HTERT RPE-1 (cell line): ENCODE measurements around the gene NINJ2.

Experiments used
- in situ Hi-C: fragments of 300-500 bp; cut with MboI; formaldehyde crosslinking; loops from 4 replicates; pipeline ENCODE4 v1.14.3; 2020; ENCODE audit warnings: low sequenced_read_pairs

The NINJ2 gene

DNA sequence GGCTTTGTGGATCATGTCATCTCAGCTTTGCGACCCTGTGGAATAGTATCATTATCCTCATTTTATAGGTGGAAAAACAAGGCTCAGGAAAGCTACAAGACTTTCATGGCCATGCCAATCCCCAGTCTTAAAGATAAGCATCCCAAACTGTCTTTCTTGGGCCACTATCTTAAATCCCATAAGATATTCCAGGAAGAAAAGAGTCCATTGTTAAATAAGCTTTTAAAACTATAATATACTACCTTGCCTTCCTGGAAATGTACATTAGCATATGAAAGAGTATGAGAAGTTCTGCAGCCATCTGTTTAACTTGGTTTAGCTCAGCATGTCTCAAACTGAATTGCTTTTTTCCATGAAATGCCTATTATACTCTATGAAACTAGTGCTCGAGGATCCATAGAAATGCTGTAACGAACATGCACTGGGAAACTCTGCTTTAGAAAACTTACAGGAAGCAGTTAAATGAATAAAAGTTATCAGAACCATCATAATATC lies 126.4 kb downstream of the NINJ2 start:
- in situ Hi-C loops, result no loop called here

DNA sequence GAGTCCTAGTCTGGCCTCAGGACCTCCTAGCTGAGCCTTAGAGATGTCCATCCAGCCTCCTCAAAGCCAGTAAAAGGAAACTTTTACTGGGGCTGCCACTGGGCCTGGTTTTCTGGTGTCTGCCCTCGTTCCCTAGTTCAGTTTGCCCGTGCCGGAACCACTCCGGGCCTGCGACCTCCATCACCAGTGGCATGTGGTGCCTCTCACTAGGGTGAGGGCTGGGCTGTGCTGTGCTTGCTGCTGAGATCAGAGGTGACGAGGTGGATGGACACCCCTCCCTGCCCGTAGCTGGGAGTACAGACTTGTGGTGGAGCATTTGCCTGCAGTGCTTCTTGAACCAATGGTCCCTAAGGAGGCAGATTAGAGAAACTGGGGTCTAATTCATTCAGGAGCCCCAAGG lies 127.8 kb downstream of the NINJ2 start:
- in situ Hi-C loops, result no loop called here

DNA sequence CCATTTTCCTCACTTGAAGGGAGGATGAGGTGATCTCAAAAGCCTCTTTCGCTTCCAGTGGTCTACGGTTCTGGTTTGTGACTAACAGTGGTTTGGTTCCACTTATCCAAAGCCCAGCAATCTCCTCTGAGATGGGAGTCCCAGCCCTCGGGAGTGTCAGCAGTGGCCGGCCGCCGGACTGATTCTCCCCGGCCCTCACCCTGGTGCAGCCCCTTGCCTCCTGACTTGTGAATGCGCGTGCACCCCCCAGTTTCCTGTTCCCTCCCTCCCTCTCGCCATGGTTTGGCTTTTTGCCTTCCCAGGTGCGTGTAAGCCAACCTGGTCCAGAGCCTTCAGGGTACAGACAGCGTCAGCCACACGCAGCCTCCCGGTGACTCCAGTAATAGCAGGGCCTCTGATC lies 129.0 kb downstream of the NINJ2 start:
- in situ Hi-C loops, result no loop called here

DNA sequence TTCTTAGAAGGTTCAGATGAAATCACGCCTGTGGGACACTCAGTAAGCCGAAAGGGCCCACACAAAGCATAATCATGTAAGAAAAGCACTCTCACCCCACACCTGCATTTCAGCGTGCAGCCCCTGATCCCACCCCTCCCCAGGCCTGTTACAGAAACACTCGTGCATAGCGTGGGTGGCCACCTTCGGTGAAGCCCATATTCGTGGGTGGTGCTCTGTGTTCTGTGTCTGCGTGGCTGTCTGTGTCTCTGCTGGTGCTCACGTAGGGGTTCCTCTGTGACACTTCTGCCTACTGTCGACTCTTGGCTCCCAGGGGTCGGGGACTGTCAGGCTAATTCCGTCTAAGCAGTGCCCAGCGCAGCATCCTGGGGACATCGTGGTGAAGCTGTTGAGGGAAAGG lies 129.5 kb downstream of the NINJ2 start:
- in situ Hi-C loops, result no loop called here

DNA sequence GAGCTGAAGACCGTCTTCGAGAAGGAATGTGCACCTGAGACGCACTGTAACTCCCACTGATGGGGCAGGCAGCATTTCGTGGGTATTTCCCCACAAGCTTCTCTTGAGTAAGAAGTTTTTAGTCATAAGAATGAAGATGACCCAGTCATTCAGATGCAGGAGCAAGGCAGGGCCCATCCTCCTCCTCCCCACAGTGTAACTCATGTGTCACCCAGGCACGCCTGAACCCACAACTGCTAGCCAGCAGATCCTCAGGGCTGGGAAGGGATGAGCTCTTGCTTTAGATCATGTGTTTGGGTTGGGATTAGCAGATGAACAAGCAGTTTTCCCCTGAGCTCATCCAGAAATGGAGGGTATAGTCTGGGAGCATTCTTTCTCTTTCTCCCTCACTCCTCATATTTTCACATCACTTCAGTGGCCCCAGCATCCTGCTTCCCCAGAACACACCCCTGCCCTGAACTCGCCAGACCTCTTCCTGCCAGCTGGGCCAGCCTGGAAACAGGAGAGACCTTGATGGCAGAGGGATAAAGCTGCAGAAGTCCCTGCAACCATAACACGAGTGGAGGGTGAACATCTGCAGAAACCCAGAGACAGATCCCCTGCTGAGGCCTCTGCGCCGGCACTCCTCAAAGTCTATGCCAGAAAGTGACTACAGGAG lies 130.2 kb downstream of the NINJ2 start:
- in situ Hi-C loops, result no loop called here

DNA sequence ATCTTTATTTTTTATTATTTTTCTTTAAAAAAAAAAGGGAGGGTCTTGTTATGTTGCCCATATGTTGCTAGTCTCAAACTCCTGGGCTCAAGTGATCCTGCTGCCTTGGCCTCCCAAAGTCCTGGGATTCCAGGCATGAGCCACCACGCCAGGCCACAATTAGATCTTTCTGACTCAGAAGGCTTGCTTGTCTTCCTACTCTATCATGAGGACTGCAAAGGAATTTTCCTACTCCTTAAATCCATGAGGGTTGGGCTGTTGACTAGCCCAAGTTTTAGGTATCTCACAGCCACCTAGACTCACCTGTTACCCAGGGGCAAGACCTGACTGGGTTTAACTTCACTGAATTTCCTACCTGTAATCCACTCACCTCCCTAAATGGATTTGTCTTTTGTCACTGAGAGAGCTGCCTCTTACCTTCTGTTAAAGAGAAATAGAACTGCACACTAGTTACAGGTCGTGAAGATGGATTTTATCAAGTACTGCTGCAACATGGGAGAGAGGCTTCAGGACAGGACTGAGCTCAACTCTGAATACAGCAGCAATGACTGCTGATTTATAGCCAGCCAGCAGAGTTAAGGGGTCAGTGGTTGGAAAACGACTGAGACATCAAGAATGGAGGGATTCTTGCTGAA lies 131.2 kb downstream of the NINJ2 start:
- in situ Hi-C loops, result no loop called here

DNA sequence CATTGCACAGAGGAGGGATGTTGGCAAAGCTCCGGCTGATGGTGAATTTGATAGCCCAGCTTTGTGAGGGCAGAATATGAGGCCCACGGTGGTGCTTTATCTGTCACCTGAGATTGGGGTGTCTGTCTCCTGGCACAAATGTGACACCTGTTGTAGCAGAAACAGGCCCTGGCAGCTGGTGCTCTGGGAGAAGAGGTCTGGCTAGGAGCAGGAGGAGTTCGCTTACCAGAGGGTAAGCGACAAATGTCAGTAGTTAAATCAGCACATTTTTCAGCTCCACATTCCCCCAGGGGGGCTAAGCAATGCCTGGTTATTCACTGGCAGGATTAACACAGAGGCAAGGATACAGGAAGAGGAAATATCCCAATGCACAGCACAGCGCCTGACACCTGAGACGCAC lies 132.4 kb downstream of the NINJ2 start:
- in situ Hi-C loops, result no loop called here

DNA sequence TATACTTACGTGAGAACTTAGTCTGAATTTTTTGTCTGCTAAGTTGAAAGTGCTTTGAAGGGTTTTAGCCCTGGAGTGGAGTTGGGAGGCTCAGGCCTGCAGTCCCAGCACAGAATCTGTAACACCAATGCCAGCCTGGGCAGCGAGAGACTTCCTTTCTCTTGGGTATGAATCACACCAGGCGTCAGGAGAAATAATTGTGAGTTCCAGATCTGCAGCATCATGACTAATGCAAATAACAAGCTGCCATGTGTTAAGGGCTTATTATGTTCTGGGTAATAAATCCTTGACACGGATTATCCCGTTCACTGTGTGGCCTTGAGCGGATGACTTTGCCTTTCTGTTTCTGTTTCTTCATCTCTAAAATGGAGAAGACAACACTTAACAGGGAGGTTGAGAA lies 132.9 kb downstream of the NINJ2 start:
- in situ Hi-C loops, result no loop called here

DNA sequence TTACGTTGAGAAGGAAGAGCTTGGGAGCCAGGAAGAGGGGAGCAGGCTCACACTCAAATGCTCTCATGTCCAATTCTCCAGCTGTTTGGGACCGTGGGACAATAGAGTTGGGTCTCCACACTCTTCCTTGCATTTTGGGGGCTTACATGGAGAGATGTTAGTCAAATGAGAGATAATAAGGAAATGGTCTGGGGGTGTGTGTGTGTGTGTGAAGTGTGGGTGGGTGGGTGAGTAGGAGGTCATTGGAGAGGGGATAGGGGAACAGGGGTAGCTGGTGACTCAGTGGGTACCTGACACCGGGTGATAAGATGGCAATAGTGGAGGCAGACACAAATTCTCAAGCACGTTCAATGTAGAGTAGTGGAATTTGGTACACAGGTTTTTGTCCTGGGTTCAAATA lies 135.5 kb downstream of the NINJ2 start:
- in situ Hi-C loops, result no loop called here

DNA sequence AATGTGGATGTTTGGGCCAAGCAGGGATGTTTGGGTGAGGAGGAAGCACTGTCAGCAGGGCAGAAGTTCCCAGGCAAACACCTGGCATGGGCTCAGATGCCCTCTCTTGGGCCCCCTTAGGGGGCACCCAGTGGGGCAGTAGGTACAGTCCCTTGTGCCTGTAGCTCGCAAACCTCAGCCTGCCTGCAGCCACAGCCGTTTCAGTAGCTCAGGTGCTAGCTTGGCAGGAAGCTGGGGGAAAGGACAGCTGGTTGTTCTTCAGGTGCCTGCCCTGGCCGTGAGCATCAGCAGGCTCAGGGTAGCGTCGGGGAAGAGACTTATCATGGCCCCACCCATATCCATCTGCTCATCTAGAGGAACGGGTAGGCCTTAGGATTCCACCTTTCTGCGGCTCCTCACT lies 136.0 kb downstream of the NINJ2 start:
- in situ Hi-C loops, result no loop called here

DNA sequence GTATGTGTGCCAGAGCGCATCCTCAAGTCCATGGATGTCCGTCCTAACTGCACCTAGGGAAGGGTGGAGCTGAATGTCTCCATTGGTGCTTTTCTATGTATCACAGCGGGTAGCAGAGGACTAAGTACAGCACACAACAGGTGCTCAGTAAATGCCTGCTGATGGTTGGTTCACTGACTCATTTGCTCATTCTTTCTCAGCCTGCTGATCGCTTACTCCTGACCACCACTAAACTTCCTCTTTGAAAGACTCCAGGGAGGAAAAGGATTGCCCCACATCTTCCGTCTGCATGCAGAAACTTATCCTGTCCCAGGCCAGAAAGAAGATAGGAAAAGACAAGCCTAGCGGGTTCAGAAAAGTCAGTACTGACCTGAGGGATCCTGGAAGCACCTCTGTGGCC lies 137.2 kb downstream of the NINJ2 start:
- in situ Hi-C loops, result no loop called here

DNA sequence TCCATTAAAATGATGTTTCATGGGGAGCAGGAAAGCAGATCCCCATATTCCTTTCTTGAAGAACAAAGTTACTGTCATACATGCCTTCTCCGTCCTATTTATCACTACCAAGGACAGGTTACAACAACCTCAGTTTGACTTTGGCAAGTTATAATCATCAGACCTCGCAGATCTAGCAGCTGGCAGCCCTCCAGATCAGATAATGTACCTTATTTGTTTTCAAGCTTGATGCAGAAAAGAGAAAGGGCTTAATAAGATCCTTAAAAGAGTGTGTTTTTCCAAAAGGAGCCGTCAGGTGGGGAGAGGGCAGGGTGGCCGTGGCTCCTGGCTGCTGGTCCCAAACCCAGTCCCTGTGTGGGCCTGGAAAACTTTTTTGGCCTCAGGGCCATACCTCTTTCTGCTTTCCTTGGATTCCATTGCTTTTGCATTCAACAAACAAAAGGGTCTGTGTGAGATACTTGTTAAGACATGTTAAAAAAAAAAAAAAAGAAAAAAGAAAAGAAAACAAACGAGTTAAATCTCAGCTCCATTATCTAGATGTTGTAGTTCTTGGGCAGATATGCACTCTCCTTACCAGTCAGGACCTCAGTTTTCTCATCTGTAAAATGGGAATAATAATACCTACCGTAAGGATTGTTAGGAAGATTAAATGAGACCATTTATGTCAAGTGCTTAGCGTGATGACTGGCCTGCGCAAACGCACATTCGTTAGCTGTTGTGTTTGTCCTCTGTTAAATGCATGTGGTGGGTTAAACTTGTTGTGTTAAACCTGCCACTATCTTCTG lies 138.9 kb downstream of the NINJ2 start:
- in situ Hi-C loops, result no loop called here

DNA sequence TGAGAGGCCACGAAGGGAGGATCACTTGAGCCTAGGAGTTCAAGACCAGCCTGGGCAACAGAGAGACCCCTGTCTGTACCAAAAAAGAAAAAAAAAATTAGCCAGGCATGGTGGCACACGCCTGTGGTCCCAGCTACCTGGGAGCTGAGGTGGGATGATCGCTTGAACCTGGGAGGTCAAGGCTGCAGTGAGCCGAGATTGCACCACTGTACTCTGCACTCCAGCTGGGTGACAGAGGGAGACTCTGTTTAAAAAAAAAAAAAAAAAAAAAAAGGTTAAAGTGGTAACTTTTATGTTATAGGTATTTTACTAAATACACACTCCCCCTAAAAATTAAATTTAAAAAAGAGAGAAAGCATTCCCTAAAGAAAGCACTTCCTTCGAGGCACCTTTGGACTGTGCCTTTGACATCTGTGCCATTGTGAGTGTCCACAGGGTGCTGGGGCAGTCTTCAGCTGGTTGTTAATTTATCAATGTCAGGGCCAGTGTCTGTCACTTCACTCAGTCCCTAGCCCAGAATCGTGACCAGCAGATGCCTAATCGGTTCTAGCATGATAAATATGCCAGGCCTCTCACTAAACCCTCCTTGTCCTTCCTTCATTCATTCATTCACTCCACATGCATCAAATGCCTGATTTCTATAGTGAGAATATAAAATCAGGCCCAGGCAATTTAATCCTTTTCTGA lies 140.4 kb downstream of the NINJ2 start:
- in situ Hi-C loops, result no loop called here

DNA sequence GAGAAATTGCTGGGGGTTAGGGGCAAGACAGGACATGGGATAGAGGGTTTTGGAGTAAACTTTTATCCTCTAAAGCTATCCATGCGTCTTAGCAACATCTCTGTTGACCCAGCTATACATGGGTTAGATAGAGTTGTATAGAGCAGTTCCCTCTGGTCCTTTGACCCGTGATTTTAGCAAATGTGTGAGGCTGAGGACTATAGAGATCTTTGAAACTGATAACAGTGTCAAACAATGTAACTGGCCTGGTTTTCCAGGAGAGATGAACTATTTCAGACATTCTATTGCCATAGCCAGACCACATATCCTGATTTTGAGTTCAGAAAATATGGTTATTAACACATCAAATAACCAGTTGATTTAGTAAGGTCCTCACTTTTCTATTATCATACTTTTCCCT lies 143.1 kb downstream of the NINJ2 start:
- in situ Hi-C loops, result no loop called here

DNA sequence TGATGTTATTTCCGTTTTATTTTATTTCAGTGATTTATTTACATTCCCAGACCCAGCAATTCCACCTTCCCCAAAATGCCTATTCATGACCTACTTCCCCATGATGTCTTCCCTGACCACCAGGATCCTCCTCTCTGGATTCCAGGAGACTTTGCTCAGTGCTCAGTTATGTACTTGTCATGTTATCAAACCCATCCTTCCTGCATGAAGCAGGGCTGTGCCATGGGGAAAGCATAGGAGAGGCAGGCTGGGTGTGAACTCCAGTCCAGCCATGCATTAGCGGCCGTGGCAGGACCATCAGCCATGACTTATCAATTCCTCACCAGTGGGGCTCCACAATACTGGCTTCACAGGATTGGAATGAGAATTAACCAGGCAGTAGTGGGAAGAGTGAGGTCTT lies 145.7 kb downstream of the NINJ2 start:
- in situ Hi-C loops, result no loop called here
